Kidney capillary endothelial cell (primary cell): Measurements from ENCODE around the gene ZNF217.
"Not testable (repeated sequence)": the region's sequence is repeated elsewhere in the genome, so short reads cannot be mapped to it uniquely, and the experiment has no call there.

Experiments
- DNase-seq: peaks from one replicate; pipeline ENCODE4 v3.0.0-alpha.2; 2018; ENCODE audit warnings: low spot score

The ZNF217 gene

DNA sequence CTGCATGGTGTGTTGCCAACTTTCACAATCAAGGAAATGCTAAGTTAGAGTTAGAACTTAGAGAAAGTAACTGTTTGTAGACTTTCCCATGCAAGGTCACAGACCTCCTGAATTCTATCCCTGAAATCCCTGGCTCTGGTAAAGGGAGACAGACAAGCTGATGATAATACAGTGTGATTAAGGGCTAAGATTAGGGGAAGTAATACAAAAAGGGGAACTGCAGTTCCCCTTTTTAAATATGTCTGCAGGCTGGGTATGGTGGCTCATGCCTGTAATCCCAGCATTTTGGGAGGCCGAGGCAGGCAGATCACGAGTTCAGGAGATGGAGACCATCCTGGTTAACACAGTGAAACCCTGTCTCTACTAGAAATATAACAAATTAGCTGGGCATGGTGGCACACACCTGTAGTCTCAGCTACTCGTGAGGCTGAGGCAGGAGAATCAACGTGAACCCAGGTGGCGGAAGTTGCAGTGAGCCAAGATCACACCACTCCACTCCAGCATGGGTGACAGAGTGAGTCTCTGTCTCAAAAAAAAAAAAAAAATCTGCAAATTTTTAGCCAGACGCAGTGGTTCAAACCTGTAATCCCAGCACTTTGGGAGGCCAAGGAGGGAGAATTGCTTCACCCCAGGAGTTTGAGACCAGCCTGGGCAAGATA is 60.9 kb downstream of the ZNF217 start:
- DNase-seq, result not testable (repeated sequence)

DNA sequence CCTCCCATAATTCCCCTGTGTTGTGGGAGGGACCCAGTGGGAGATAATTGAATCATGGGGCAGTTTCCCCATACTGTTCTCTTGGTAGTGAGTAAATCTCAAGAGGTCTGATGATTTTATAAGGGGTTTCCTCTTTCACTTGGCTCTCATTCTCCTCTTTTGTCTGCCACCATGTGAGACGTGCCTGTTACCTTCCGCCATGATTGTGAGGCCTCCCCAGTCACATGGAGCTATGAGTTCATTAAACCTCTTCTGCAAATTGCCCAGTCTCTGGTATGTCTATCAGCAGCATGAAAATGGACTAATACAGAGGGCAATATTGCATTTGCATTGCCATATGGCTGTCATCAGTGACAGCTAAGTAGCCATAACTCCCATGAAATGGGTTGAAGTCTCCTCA is 63.2 kb downstream of the ZNF217 start:
- no peak for DNase-seq

DNA sequence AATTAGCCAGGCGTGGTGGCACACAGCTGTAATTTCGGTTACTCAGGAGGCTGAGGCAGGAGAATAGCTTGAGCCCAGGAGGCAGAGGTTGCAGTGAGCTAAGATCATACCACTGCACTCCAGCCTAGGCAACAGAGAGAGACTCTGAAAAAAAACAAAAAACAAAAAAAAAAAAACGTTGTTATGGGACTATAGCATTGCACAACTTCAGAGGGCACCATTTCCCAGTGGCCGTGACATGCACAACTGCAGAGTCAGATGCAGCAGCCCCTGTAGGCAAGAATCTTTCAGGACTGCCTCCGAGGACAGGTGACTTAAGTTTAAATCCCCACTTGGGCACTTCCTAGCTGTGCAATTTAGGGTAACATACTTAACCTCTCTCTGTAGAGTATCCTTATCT is 64.0 kb downstream of the ZNF217 start:
- DNase-seq, result no peak

DNA sequence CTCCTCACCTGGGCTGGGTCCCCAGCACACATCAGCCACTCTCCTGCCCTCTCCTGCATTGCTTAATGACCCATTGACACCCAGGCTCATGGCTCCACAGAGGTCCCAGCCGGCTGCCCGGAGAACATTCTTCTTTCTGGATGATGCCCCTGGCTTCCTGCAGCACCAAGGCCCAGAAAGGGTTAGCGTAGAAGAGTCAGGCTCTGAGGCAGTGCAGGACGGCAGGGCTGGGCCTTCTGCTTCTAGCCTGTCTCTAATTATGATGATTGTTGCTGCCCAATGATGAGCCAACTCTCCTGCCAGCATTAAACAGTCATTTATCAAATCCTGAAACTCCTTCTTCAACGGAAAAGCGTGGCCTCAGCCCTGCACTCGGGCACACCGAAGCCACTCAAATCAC is 66.4 kb downstream of the ZNF217 start:
- no peak for DNase-seq

DNA sequence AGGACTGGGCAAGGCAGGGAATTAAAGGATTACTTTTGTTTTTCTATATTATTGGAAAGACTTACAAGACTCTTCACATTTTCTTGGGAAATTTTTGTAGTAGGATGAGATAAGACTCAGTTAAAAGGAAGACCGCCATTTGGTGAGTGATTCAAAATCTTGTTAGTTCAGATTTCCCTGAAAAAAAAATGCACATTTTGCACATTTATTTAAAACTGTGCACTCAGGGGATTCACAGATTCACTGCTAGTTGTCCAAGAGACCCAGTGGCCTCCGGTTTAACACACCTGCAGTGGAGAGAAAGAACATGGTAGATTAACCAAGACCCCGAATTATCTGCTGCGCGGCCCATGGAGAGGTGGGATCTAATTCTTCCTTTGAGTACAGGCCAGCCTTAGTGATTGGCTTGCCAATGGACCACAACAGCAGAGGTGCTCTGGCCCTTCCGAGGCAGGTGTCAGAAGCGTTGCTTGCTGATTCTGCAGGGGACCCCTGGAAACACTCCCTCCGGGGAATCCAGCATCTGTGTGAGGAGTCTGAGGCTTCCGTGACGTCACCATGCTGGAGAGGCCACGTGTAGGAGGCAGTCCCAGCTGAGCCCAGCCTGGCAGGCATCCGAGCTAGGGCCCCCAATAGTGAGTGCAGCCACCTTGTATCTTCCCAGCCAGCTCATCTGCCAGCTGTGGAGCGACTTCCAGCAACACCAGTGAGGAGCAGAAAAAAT is 68.9 kb downstream of the ZNF217 start:
- no peak for DNase-seq

DNA sequence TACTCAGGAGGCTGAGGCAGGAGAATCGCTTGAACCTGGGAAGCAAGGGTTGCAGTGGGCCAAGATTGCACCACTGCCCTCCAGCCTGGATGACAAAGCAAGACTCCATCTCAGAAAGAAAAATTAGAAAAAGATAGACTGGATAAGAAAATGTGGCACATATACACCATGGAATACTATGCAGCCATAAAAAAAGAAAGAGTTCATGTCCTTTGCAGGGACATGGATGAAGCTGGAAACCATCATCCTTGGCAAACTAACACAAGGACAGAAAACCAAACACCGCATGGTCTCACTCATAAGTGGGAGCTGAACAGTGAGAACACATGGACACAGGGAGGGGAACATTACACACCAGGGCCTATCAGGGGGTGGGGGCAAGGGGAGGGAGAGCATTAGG is 70.0 kb downstream of the ZNF217 start:
- not testable (repeated sequence) for DNase-seq

DNA sequence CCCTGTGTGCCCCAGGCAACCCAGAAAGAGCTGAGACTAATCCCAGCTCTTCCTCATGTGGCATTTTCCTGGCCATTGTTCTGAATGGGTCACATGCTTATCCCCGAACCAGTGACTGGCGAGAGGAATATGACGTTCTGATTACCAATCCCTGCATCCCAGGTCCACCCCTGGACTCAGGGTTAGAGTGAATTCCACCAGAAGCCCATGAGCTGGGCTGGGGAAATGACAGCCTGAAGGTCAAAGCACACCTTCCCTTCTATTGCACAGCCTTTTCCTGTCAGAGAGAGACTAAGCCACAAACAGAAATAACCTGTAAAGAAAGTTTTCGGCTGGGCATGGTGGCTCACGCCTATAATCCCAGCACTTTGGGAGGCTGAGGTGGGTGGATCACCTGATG is 70.9 kb downstream of the ZNF217 start:
- no peak for DNase-seq

DNA sequence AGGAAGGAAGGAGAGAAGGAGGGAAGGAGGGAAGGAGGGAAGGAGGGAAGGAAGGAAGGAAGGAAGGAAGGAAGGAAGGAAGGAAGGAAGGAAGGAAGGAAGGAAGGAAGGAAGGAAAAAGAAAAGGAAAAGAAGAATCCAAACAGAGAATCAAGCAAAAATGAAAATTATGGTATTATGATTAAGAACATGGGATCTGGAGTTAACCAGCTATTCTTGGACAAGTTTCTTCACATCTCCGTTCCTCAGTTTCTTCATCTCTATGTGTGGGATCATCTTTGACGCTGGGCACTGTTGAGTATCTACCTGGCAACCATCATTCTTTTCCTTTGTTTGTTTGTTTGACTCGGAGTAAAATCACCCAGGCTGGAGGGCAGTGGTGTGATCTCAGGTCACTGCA is 71.6 kb downstream of the ZNF217 start:
- DNase-seq, result no peak

DNA sequence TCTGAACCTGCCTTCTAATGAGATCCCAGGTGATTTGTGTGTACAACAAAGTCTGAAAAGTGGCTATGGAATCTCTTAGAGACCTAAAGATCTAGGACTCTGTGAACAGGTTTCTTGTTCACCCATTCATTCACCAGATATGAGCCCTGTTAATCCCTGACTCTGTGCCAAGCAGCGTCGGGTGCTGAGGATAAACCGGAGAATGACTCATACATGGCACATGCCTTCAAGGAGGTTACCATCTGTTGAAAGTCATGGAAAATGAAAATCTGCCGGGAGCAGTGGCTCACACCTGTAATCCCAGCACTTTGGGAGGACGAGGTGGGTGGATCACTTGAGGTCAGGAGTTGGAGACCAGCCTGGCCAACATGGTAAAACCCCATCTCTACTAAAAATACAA is 72.2 kb downstream of the ZNF217 start:
- not testable (repeated sequence) for DNase-seq

DNA sequence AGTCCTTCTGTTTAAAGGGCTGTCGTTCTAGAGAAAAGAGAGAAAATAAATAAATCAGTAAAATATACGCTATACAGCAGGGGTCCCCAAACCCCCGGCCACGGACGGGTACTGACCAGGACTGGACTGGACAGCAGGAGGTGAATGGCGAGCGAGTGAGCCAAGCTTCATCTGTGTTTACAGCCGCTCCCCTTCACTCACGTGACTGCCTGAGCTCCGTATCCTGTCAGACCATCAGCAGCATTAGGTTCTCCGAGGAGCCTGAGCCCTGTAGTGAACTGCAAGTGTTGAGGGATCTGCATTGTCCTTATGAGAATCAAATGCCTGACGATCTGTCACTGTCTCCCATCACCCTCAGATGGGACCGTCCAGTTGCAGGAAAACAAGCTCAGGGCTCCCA is 76.5 kb downstream of the ZNF217 start:
- no peak for DNase-seq
